HL-60/S4 (cell line): ENCODE results near the gene IL1B.

Source experiments
- in situ Hi-C: fragments of 300-500 bp; cut with MboI; formaldehyde crosslinking; loops from 2 replicates; pipeline ENCODE4 v1.14.3; 2022; ENCODE audit warnings: low sequenced_read_pairs

IL1B gene

DNA sequence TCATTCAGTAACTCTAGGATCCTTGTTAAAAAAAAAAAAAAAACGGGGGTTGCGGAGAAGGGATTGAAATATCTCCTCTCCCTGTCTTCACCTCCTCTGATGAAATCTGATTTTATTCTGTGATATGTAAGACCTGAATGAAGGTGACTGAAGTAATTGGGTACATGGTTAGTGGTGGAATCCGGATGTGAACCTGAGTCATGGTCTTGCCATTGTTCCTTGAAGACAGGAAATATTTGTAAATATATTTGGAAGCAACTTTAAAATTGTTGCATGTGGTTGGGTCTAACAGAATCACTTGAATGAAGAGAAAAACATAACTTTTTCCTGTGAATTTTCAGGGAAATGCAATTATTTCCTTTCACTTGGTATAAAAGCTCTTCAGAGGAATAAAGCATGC lies 49.3 kb downstream of the IL1B start:
- in situ Hi-C loops: no loop called here

DNA sequence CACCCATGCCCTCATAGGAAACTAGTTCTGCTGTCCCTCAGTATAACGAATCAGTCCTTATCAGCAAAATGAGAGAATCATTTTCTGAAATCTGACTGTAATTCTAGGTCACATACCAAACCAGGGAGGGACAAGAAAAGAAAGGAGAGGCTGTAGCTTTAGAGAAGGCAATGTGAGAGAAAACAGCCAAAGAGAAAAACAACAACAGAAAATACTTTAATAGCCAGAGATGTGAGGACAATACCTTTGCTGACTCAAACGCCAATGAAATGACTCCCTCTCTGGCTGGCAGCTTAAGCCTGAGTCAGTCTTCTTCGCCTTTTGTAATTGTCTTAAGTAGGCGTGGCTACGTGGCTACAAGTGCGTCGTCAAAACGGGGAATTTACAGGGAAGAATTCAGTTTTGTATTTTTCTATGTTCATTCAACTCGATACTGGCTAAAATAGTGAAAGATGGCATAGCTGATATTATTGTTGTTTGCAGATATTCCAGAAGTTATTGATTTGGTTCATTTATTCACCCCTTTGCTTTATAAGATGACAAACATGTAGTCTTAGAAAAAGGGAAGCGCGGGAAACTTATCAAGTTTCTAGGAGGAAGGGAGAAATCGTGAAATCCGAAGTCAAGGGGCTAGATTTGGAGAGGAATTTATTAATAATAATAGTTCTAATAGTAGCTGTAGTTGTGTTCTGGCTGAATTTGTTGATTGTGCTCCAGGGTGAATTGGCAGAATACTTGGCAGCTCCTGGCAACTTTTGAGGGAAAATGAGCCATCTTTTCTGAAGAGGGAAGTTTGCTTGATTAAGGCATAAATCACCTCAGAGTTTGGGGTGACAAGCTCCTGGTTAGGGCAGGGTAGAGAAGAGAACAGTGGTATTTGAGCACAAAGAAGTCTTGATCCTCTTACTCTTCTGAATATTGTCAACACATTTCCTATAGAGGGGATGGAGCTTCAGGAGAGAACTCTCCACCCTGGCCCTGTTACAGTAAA lies 52.1 kb downstream of the IL1B start, which contains the start of gene IL1A:
Gene IL1A, minus strand, starts transcription at position 295 of the 991 bp plus-strand sequence. CDS start 723 bp downstream, outside the sequence.
- in situ Hi-C loops: no loop called here

DNA sequence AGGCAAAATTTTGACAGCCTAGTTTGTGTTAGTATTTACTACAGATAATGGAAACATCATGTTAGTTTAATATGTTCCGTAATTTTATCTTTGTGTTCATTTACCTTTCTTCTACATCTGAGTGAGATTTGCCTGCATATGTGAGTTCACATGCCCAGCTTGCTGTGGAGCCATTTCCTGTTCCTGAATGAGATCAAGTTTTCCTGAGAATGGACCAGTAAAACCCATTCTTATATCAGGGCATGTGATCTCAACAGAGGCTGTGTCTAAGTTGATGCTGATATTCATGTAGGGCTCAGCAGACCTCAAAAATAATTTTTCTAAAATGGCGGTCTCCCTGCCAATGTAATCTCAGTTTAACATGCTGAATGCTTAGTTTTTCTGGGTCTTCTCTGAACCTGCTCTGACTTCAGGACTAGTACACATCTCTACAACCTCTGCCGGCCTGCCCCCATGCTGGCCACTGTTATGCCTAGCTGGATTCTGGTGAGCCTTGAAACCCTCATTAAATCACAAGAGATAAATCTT lies 53.3 kb downstream of the IL1B start:
- in situ Hi-C loops: no loop called here

DNA sequence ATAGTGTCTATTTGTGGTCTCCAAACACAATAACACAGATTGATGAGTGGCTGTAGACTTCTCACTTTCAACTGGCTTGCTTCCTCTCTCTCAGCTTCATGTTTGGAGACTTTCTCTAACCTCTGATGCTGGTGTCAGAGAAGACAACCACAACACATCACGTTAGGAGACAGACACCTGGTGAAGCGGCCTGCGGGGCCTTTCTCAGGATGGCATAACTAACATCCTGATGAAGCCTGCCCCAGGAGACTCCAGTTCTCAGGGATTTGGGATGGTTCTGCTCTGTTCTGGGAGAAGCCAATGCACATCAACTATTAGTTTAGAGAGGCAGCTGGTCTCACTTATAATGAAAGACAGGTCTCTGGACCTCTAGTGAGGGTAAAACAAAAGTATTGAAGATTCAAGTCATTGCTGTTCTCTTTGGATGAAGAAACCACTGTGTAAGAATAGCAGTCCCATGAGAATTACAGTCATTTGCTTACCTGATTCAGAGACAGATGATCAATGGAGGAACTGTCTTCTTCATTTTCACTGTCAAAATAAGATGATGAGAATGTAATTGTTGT lies 54.3 kb downstream of the IL1B start:
- in situ Hi-C loops: no loop called here
